Hematopoietic multipotent progenitor cell (in vitro differentiated cells): ENCODE measurements around the gene BMERB1. TPM values are rescaled to one million over a fixed set of nuclear protein-coding genes. Genes with fewer than 3 reads are reported as not detected.
A peak's percentile ranks its signal among the peaks of the same experiment; 100 is the strongest.
"Not testable (repeated sequence)": the region's sequence is repeated elsewhere in the genome, so short reads cannot be mapped to it uniquely, and the experiment has no call there.

ENCODE experiments used
- DNase-seq, 3 donors: peaks; one replicate each; pipeline ENCODE4 v3.0.0-alpha.2; 2011 to 2015; ENCODE audit warnings: low read depth in 2 of 3, low spot score in 2 of 3
- total RNA-seq: library from RNA; depleted of rRNA; stranded (reverse); fragments of >200 nt; gene quantifications from one replicate; pipeline ENCODE4 v1.2.3, GENCODE V29; 2012

Gene BMERB1
- total RNA-seq, 1 donor: 15.1 TPM

DNA sequence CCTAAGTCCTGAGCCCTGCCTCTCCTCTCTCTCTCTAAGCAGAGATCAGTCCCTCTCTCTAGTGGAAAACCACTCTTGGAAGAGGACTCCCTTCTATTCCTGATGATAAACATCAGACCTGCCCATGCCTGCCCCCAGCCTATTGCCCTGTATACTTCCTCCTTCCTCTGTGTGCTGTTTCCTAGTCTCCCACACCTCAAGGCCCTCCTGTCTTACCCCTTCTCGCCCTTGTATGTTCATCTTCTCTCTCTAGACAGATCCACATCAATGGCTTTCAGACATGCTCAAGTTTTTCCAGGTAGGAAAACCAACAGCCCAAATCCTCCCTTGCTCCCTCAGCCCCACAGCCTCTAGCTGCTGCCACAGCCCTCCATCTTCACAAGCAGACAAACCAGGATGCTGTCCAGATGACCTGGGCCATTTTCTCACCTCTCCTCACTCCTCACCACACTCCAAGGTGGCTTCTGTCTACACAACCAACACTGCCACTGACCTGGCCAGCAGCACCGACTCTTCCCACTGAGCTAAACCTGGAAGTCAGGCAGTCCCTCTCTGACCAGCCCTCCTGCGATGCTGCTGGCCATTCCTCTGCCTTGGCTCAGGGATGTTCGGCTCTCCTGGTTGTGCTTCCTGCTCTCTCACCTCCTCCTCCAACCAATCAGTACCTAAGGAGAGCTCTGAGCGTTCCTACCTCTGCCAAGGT, 172.3 kb downstream of the BMERB1 start:
- no peak for DNase-seq

GRCh38 chr16:15607221-15607699, 172.9 kb downstream of the BMERB1 start:
- not testable (repeated sequence) for DNase-seq

DNA sequence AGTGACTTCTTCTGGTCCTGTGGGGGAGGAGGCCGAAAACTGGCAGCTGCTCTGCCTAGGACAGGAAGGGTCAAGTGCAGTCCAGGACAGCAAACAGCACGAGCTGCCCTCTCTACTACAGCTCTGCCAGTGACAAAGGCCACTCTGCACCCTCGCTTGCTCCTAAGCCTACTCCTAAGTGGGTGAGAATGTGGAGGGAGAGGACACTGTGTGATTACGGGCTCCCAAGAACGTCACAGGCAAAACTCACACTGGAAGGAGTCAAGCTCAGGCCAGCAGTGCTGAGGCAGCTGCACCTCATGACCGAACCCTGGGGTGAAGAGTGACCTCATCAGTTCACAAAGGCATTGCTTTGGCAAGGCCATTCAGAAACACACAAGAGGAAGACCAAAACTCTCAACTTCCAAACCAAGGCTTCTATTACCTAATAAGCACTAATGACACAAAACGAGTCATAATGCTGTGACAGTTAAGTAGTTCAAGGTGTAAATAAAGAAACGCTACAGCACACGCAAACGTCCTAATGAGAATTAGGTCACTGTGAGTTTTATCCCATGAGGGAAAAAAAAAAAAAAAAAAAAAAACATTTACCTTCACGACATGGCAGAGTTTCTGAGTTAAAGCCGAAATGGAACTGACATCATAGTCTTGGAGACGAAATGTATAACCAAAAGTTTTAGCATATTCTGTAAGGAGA, 173.5 kb downstream of the BMERB1 start:
- no peak for DNase-seq

DNA sequence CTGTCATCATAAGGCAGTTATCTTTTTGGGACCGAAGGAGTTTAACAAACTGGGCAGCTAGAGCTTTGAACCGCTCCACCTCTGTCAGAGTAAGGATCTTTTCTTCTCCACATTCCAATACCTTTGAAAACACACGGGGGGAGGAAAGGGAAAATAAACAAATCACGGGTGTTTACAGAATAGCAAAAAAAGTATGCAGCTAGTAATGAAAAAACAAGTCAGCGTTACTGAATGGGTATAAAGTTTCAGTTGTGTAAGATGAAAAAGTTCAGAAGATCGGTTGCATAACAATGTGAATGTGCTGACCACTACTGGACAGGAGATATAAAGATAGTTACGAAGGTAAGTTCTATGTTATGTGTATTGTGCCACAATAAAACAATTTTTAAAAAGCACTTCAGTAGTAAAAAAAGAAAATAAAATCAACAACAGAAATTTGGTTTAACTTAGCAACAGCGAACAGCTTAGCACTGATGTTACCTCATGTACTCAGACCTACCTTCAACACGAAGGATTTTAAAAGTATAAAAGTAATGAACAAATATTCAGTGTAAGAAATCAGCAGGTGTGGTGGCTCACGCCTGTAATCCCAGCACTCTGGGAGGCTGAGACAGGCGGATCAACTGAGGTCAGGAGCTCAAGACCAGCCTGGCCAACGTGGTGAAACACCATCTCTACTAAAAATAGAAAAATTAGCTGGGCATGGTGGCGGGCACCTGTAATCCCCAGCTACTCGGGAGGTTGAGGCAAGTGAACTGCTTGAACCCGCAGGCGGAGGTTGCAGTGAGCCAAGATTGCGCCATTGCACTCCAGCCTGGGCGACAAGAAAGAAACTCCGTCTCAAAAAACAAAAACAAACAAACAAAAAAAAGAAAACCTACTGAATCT, 174.3 kb downstream of the BMERB1 start:
- no peak for DNase-seq

GRCh38 chr16:15609286-15609649, 174.9 kb downstream of the BMERB1 start:
- DNase-seq: no peak

DNA sequence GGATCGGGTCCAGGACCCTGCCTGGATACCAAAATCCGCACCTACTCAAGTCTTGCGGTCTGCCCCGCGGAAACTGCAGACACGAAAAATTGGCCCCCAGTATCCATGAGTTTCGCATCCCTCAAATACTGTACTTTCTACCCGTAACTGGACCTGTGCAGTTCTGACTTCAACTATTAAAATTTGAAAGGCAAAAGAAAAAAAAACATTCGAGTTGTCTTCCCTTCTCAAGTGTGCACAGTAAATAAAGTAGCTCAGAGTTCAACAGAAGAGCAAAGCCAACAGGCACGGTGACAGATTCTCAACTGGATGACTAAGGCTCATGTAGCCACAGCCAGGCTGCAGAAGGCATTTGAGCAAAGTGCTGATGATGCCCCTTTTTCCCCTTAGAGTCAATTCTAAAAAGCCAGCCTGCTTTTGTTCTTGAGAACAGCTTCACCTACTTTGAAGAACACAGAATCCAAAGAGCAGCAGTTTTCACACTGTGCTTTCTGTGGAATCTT, 176.0 kb downstream of the BMERB1 start:
- DNase-seq: no peak

- DNase-seq: no peak
These were observed 177.2 kb downstream of the BMERB1 start for GRCh38 chr16:15611610-15612009.

- DNase-seq: no peak
These were observed 179.3 kb downstream of the BMERB1 start for GRCh38 chr16:15613676-15614075.

GRCh38 chr16:15616012-15616411, 181.6 kb downstream of the BMERB1 start:
- DNase-seq: no peak

DNA sequence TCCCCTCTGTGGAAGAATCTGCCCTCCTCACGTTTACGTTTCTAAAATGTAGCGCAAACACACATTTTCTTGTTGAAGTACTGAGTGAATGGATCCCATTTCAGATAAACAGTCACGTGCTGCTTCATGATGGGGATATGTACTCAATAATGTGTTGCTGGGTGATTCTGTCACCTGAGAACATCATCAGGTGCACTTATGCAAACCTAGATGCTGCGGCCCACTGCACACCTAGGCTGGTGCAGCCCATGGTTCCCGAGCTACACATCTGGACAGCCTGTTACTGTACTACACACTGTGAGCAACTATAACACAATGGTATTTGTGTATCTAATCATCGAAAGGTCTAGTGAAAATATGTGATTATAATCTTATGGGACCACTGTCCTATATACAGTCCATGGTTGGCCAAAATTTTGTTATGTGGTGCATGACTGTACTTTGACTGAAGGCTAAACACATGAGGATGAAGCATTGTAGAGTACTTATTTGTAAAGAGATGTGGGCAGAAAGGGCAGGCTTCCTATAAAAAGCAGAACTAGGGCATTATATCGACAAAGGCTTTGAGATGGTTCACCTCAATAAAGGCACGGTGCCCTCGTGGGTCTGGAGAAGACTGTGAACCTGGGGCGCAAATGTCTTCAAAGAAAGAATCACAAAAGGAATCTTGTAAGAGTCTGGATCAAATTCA, 182.2 kb downstream of the BMERB1 start:
- DNase-seq: no peak

GRCh38 chr16:15617901-15618300, 183.5 kb downstream of the BMERB1 start:
- DNase-seq: no peak

DNA sequence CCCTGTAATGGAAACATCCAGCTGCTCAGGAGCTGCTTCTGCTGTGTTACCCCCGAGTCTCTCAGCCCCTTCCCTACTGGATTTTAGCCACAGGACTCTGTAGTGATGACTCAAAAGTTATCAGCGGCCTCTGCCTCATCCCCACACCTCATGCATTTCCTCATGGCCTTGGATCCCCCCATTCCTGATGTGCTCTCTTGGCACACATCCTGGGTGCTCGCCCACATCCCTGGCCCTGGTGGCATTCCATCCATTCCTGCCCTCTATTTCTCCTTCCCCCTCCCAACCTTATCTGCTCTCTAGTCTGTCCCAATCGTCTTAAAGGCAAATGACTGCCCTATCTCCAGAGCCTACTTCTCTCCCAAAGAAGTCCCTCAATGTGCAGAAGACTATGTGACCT, 184.0 kb downstream of the BMERB1 start:
- no peak for DNase-seq

GRCh38 chr16:15620611-15621195, 186.3 kb downstream of the BMERB1 start:
- DNase-seq: no peak

DNA sequence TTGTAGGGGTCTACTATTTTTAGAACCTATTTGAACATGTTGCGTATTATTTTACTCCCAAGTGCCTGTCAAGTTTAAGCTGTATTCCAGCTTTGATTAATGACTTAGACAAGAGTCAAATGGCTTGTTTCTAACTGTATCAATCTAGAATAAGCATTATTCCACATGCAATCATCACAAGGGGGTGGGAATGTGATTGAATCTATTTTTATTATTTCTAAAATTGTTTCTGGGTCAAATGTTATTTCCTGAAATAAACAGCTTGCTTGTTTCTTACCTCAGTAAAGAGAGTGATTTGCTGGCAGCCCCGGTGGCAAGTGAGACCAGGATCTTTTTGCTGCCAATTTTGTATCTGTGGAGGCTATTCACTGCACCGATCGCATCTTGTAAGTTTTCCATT, 187.1 kb downstream of the BMERB1 start:
- no peak for DNase-seq

- no peak for DNase-seq
These were observed 187.5 kb downstream of the BMERB1 start for GRCh38 chr16:15621889-15622288.

GRCh38 chr16:15631730-15632409, 197.5 kb downstream of the BMERB1 start:
- DNase-seq: no peak

DNA sequence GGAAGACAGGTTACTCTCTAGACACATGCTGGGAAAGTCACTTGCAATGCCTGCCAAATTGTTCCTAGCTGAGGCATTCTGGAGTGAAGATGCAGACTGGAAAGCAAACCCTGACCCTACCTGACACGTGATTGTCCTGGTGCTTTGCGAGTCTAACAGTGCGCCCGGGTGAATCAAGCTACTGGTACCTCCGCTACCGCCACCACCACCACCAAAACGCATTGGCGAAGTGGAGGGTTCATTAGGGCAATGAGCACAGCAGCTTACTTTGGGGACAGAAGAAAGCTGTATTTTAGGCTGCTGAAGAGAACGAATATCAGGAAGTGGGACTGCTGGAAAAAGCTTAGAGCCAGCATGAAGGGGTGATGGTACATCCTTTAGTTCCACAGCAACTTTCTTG, 201.5 kb downstream of the BMERB1 start:
- no peak for DNase-seq

- DNase-seq: peak in 2 of 3 donors; percentile 24 to 30
These were observed 202.0 kb downstream of the BMERB1 start for GRCh38 chr16:15636392-15636873.
